ENCODE measurements around the gene SLC12A5.
"Not testable (repeated sequence)": the region's sequence is repeated elsewhere in the genome, so short reads cannot be mapped to it uniquely, and the experiment has no call there.

Gene SLC12A5

GRCh38 chr20:46073443-46073842 is 44.4 kb downstream of the SLC12A5 start:
- in situ Hi-C loops (cut with MboI; ENCODE audit: low sequenced_read_pairs), result no loop called here

GRCh38 chr20:46074006-46074405 is 45.0 kb downstream of the SLC12A5 start:
- in situ Hi-C loops (cut with MboI; ENCODE audit: low sequenced_read_pairs), result no loop called here

GRCh38 chr20:46076806-46077205 is 47.8 kb downstream of the SLC12A5 start:
- in situ Hi-C loops (cut with MboI; ENCODE audit: low sequenced_read_pairs), result no loop called here

- in situ Hi-C loops (cut with MboI; ENCODE audit: low sequenced_read_pairs), result no loop called here
Observed at GRCh38 chr20:46077642-46078305, 48.8 kb downstream of the SLC12A5 start.

- in situ Hi-C loops (cut with MboI; ENCODE audit: low sequenced_read_pairs), result no loop called here
Observed at GRCh38 chr20:46078954-46079353, 49.9 kb downstream of the SLC12A5 start.

- in situ Hi-C loops (cut with MboI; ENCODE audit: low sequenced_read_pairs), result no loop called here
Observed at GRCh38 chr20:46081074-46081473, 52.1 kb downstream of the SLC12A5 start.

GRCh38 chr20:46083101-46083500 is 54.1 kb downstream of the SLC12A5 start:
- in situ Hi-C loops (cut with MboI; ENCODE audit: low sequenced_read_pairs), result no loop called here

GRCh38 chr20:46083531-46084061 is 54.6 kb downstream of the SLC12A5 start:
- in situ Hi-C loops (cut with MboI; ENCODE audit: low sequenced_read_pairs), result no loop called here

- in situ Hi-C loops (cut with MboI; ENCODE audit: low sequenced_read_pairs), result no loop called here
Observed at GRCh38 chr20:46084805-46085178, 55.8 kb downstream of the SLC12A5 start.

- in situ Hi-C loops (cut with MboI; ENCODE audit: low sequenced_read_pairs), result no loop called here
Observed at GRCh38 chr20:46085179-46085851, 56.3 kb downstream of the SLC12A5 start.

- in situ Hi-C loops (cut with MboI; ENCODE audit: low sequenced_read_pairs), result no loop called here
Observed at GRCh38 chr20:46087161-46087560, 58.1 kb downstream of the SLC12A5 start.

- in situ Hi-C loops (cut with MboI; ENCODE audit: low sequenced_read_pairs), result no loop called here
Observed at GRCh38 chr20:46088409-46089166, 59.6 kb downstream of the SLC12A5 start.

GRCh38 chr20:46089167-46089416 is 60.1 kb downstream of the SLC12A5 start:
- in situ Hi-C loops (cut with MboI; ENCODE audit: low sequenced_read_pairs), result no loop called here

GRCh38 chr20:46089417-46090388 is 60.7 kb downstream of the SLC12A5 start, which contains the start of gene NCOA5:
Gene NCOA5 (minus strand): TSS chr20:46089962. CDS start chr20:46079424, 10,538 bp downstream.
- in situ Hi-C loops (cut with MboI; ENCODE audit: low sequenced_read_pairs), result no loop called here

GRCh38 chr20:46091622-46092535 is 62.9 kb downstream of the SLC12A5 start:
- in situ Hi-C loops (cut with MboI; ENCODE audit: low sequenced_read_pairs), result not testable (repeated sequence)

- in situ Hi-C loops (cut with MboI; ENCODE audit: low sequenced_read_pairs), result no loop called here
Observed at GRCh38 chr20:46093531-46093930, 64.5 kb downstream of the SLC12A5 start.

- in situ Hi-C loops (cut with MboI; ENCODE audit: low sequenced_read_pairs), result no loop called here
Observed at GRCh38 chr20:46099491-46100287, 70.7 kb downstream of the SLC12A5 start.

- in situ Hi-C loops (cut with MboI; ENCODE audit: low sequenced_read_pairs), result not testable (repeated sequence)
Observed at GRCh38 chr20:46100444-46100843, 71.4 kb downstream of the SLC12A5 start.

- in situ Hi-C loops (cut with MboI; ENCODE audit: low sequenced_read_pairs), result no loop called here
Observed at GRCh38 chr20:46100988-46101387, 72.0 kb downstream of the SLC12A5 start.

Data from hTERT RPE-1 (cell line).